ENCODE results near the gene SMAD1.

DNA sequence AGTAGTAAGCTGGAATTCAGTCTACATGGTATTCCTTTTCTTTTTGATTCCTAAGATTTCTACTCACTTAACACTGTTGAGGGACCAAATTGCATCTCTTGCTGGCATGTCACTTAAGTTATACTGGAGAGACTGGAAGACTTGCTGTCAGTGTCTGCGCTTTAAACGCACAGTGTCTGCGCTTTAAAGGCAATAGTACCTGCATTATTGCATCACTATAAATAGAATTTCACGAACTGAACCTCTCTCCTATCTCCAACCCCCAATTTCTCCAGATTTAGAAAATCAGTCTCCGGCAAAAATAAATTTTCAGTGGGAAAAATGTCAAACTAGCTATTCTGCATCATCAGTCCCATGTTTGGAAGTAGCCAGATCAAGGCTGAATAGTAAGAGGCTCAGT, 21.2 kb downstream of the SMAD1 start:
- TF ChIP-seq, protein P1, sequence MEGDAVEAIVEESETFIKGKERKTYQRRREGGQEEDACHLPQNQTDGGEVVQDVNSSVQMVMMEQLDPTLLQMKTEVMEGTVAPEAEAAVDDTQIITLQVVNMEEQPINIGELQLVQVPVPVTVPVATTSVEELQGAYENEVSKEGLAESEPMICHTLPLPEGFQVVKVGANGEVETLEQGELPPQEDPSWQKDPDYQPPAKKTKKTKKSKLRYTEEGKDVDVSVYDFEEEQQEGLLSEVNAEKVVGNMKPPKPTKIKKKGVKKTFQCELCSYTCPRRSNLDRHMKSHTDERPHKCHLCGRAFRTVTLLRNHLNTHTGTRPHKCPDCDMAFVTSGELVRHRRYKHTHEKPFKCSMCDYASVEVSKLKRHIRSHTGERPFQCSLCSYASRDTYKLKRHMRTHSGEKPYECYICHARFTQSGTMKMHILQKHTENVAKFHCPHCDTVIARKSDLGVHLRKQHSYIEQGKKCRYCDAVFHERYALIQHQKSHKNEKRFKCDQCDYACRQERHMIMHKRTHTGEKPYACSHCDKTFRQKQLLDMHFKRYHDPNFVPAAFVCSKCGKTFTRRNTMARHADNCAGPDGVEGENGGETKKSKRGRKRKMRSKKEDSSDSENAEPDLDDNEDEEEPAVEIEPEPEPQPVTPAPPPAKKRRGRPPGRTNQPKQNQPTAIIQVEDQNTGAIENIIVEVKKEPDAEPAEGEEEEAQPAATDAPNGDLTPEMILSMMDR (IDR thresholded peaks at IDR 0.05; ENCODE audit: low read depth, low read length, poor library complexity, severe bottlenecking) = no peak
- no peak for TF ChIP-seq EZH2phosphoT487 (IDR thresholded peaks at IDR 0.05; ENCODE audit: borderline replicate concordance, low read length)

Data from DOHH2 (cell line).